ENCODE data around the gene FASLG. TPM values are rescaled to one million over a fixed set of nuclear protein-coding genes. Genes with fewer than 3 reads are reported as not detected.

The FASLG gene
- total RNA-seq (2021) (not detected in 2 replicates), Bru-seq, nascent RNA (not detected), BruChase-seq, experiment 1, labeled RNA remaining after a 2-hour chase (not detected), BruChase-seq, experiment 2, labeled RNA remaining after a 6-hour chase (not detected)
- long read RNA-seq, result 0 reads

- no peak for DNase-seq (ENCODE audit: low spot score)
- Histone ChIP-seq H3K9me3 (ENCODE audit: low read depth, low read length, poor library complexity, severe bottlenecking) (no peaks in the 10 kb centered on the region), H3K27ac (ENCODE audit: low read depth, low read length, poor library complexity, severe bottlenecking) (no peak within 1 kb of the TSS), H3K4me3 (ENCODE audit: low read depth, low read length, poor library complexity, severe bottlenecking) (no peak within 1 kb of the TSS), H3K4me1 (ENCODE audit: insufficient read depth, low read length, poor library complexity, severe bottlenecking) (no peaks in the 10 kb centered on the region), H3K36me3 (ENCODE audit: insufficient read depth, low read length, poor library complexity, severe bottlenecking) (no peaks in the 10 kb centered on the region), H3K27me3 (replicated peaks; ENCODE audit: insufficient read depth, low read depth, low read length, poor library complexity) (no peaks in the 10 kb centered on the region)
- CTCF ChIA-PET, result no interaction called here
- no TSS peak for BruUV-seq (replicated peaks)
- POLR2A ChIA-PET (ENCODE audit: low non-redundant PET), result no interaction called here
- TF ChIP-seq EZH2 (IDR thresholded peaks at IDR 0.05; ENCODE audit: borderline replicate concordance, low read depth, low read length, poor library complexity, severe bottlenecking) (no peak), CTCF (conservative IDR thresholded peaks at IDR 0.05; ENCODE audit: low read depth, low read length) (no peak)
- intact Hi-C loops (cut with micrococcal nuclease; ENCODE audit: unreplicated experiment), result no loop called here
Observed at GRCh38 chr1:172658871-172659453, at the start of gene FASLG. Gene FASLG, plus strand, starts transcription at chr1:172659103. Its CDS starts 99 bp downstream, at chr1:172659202.

- intact Hi-C loops (cut with micrococcal nuclease; ENCODE audit: unreplicated experiment), result no loop called here
- CTCF ChIA-PET, result interaction anchor here (1.2 kb wide), 1 partner anchor 110 kb away, joined by 10 read pairs; no protein-coding TSS in a partner anchor
- TF ChIP-seq EZH2 (IDR thresholded peaks at IDR 0.05; ENCODE audit: borderline replicate concordance, low read depth, low read length, poor library complexity, severe bottlenecking) (no peak), CTCF (conservative IDR thresholded peaks at IDR 0.05; ENCODE audit: low read depth, low read length) (peak; percentile 52)
- POLR2A ChIA-PET (ENCODE audit: low non-redundant PET), result no interaction called here
- Histone ChIP-seq H3K4me3 (ENCODE audit: low read depth, low read length, poor library complexity, severe bottlenecking) (no peak overlapping the region), H3K9me3 (ENCODE audit: low read depth, low read length, poor library complexity, severe bottlenecking) (no peaks in the 10 kb centered on the region), H3K27me3 (replicated peaks; ENCODE audit: insufficient read depth, low read depth, low read length, poor library complexity) (no peaks in the 10 kb centered on the region), H3K4me1 (ENCODE audit: insufficient read depth, low read length, poor library complexity, severe bottlenecking) (no peaks in the 10 kb centered on the region), H3K36me3 (ENCODE audit: insufficient read depth, low read length, poor library complexity, severe bottlenecking) (peaks cover 11% of the 10 kb centered on the region), H3K27ac (ENCODE audit: low read depth, low read length, poor library complexity, severe bottlenecking) (no peak overlapping the region)
- BruUV-seq (replicated peaks), result no TSS peak
- peak; percentile 16 for DNase-seq (ENCODE audit: low spot score)
Observed at GRCh38 chr1:172609528-172609927, 49.4 kb upstream of the FASLG start.

DNA sequence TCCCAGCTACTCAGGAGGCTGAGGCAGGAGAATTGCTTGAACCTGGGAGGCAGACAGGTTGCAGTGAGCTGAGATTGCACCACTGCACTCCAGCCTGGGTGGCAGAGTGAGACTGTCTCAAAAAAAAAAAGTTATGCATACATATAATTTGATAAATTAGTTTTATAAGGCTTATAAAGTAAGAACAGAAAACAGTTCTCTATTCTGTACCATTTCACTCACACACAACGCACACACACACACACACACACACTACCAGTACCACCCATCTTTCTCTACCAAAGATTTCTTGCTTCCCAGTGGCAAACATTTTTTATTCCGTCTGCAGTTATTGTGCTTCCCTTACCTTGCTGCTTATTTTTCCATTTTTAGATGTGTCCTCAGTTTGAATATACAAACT is 46.4 kb upstream of the FASLG start:
- POLR2A ChIA-PET (ENCODE audit: low non-redundant PET), result no interaction called here
- H3K27ac ChIP-seq (ENCODE audit: low read depth, low read length, poor library complexity, severe bottlenecking), result no peak overlapping the region
- H3K4me3 ChIP-seq (ENCODE audit: low read depth, low read length, poor library complexity, severe bottlenecking), result no peak overlapping the region
- CTCF ChIA-PET, result no interaction called here
- TF ChIP-seq CTCF (conservative IDR thresholded peaks at IDR 0.05; ENCODE audit: low read depth, low read length) (no peak), EZH2 (IDR thresholded peaks at IDR 0.05; ENCODE audit: borderline replicate concordance, low read depth, low read length, poor library complexity, severe bottlenecking) (no peak)
- no peaks in the 10 kb centered on the region for H3K27me3 ChIP-seq (replicated peaks; ENCODE audit: insufficient read depth, low read depth, low read length, poor library complexity)
- no peak for DNase-seq (ENCODE audit: low spot score)
- H3K9me3 ChIP-seq (ENCODE audit: low read depth, low read length, poor library complexity, severe bottlenecking), result peaks cover 2% of the 10 kb centered on the region
- no TSS peak for BruUV-seq (replicated peaks)
- peaks cover 11% of the 10 kb centered on the region for H3K36me3 ChIP-seq (ENCODE audit: insufficient read depth, low read length, poor library complexity, severe bottlenecking)
- intact Hi-C loops (cut with micrococcal nuclease; ENCODE audit: unreplicated experiment), result loop anchor here (5.0 kb wide), 1 partner anchor 105 kb away; no protein-coding TSS in a partner anchor
- H3K4me1 ChIP-seq (ENCODE audit: insufficient read depth, low read length, poor library complexity, severe bottlenecking), result no peaks in the 10 kb centered on the region
